Hepatocyte (in vitro differentiated cells): Measurements from ENCODE around the gene GABARAPL1. TPM values are rescaled to one million over a fixed set of nuclear protein-coding genes. Genes with fewer than 3 reads are reported as not detected.
A peak's percentile ranks its signal among the peaks of the same experiment; 100 is the strongest.

Experiments used
- DNase-seq: peaks from one replicate; pipeline ENCODE4 v3.0.0-alpha.2; 2016; ENCODE audit warnings: low spot score
- H2AFZ ChIP-seq: fragments of 200-600 bp; sonication (generic); 2 replicates; pipeline ENCODE4 v1.6.0; 2016; ENCODE audit warnings: antibody characterized with exemption, mild to moderate bottlenecking
- H3K27ac ChIP-seq: fragments of 200-600 bp; sonication (generic); 2 replicates; pipeline ENCODE4 v1.5.1; 2016; ENCODE audit warnings: mild to moderate bottlenecking
- H3K27me3 ChIP-seq: fragments of 200-600 bp; sonication (generic); 2 replicates; pipeline ENCODE4 v1.6.1; 2016
- H3K36me3 ChIP-seq: fragments of 200-600 bp; sonication (generic); replicated peaks from 2 replicates; pipeline ENCODE4 v1.5.1; 2016; ENCODE audit warnings: low read depth; ENCODE audit not compliant: insufficient read depth
- H3K4me1 ChIP-seq: fragments of 200-600 bp; sonication (generic); 2 replicates; pipeline ENCODE4 v1.5.1; 2016; ENCODE audit warnings: mild to moderate bottlenecking, moderate library complexity; ENCODE audit not compliant: insufficient read depth
- H3K4me2 ChIP-seq: fragments of 200-600 bp; sonication (generic); 2 replicates; pipeline ENCODE4 v1.6.0; 2016
- H3K4me3 ChIP-seq: fragments of 200-600 bp; sonication (generic); 2 replicates; pipeline ENCODE4 v1.5.1; 2016; ENCODE audit warnings: mild to moderate bottlenecking
- H3K79me2 ChIP-seq: fragments of 200-600 bp; sonication (generic); 2 replicates; pipeline ENCODE4 v1.6.0; 2017; ENCODE audit warnings: mild to moderate bottlenecking
- H3K9me2 ChIP-seq: fragments of 200-600 bp; sonication (generic); replicated peaks from 2 replicates; pipeline ENCODE4 v1.6.0; 2017; ENCODE audit warnings: mild to moderate bottlenecking; ENCODE audit not compliant: insufficient read depth
- H3K9me3 ChIP-seq: fragments of 200-600 bp; sonication (generic); 2 replicates; pipeline ENCODE4 v1.5.1; 2016; ENCODE audit warnings: low read depth, mild to moderate bottlenecking
- H4K20me1 ChIP-seq: fragments of 200-600 bp; sonication (generic); 2 replicates; pipeline ENCODE4 v1.6.0; 2016; ENCODE audit warnings: mild to moderate bottlenecking; ENCODE audit not compliant: insufficient read depth, poor library complexity, severe bottlenecking
- CTCF ChIP-seq: fragments of 200-600 bp; sonication (generic); IDR thresholded peaks from 2 replicates; pipeline ENCODE4 v1.5.1; 2016; ENCODE audit warnings: antibody characterized with exemption, mild to moderate bottlenecking; ENCODE audit not compliant: poor library complexity
- EZH2 ChIP-seq: fragments of 200-600 bp; sonication (generic); IDR thresholded peaks from 2 replicates; pipeline ENCODE4 v1.6.1; 2016; ENCODE audit warnings: antibody characterized with exemption, mild to moderate bottlenecking, borderline replicate concordance
- EZH2phosphoT487 ChIP-seq: fragments of 200-600 bp; sonication (generic); IDR thresholded peaks from one replicate; pipeline ENCODE4 v1.6.1; 2018; ENCODE audit warnings: antibody characterized with exemption, mild to moderate bottlenecking, low read depth, moderate library complexity; ENCODE audit not compliant: unreplicated experiment, severe bottlenecking
- WGBS: methylation state at CpG from one replicate; pipeline ENCODE4 v1.1.6; 2016; ENCODE audit warnings: low lambda C conversion rate; ENCODE audit errors: missing lambda C conversion rate; 5-methylcytosine and 5-hydroxymethylcytosine counted together
- polyA plus RNA-seq: library from polyadenylated mRNA; unstranded; fragments of >200 nt; fragmentation: Nextera tagmentation; extraction: Ambion mirVana; gene quantifications from 2 replicates; pipeline ENCODE4 v1.2.1, GENCODE V29; 2016
- total RNA-seq: library from RNA; depleted of rRNA; stranded (reverse); fragments of >200 nt; gene quantifications from 2 replicates; pipeline ENCODE4 v1.2.3, GENCODE V29; 2014

The GABARAPL1 gene
- total and polyA plus RNA-seq, 2 experiments from 2014 or later = 77.7 to 93.5 TPM

- no peak overlapping the region for H3K4me3 ChIP-seq
- no peaks in the 10 kb centered on the region for H3K79me2 ChIP-seq
- TF ChIP-seq EZH2phosphoT487 (no peak), EZH2 (no peak), CTCF (no peak)
- H3K4me2 ChIP-seq = peak overlapping the region; percentile 34
- H3K36me3 ChIP-seq = no peaks in the 10 kb centered on the region
- 58% methylated on average over 3 of the region's 3 CpGs for WGBS
- no peak overlapping the region for H2AFZ ChIP-seq
- no peaks in the 10 kb centered on the region for H3K27me3 ChIP-seq
- H3K9me2 ChIP-seq = no peaks in the 10 kb centered on the region
- H4K20me1 ChIP-seq = no peaks in the 10 kb centered on the region
- H3K27ac ChIP-seq = peak overlapping the region; percentile 41
- peaks cover 5% of the 10 kb centered on the region for H3K4me1 ChIP-seq
- H3K9me3 ChIP-seq = no peaks in the 10 kb centered on the region
- DNase-seq = no peak
Measured at GRCh38 chr12:10169104-10169503, 43.6 kb upstream of the GABARAPL1 start.

GRCh38 chr12:10170216-10170615 lies 42.5 kb upstream of the GABARAPL1 start:
- no peaks in the 10 kb centered on the region for H3K9me2 ChIP-seq
- H3K27ac ChIP-seq = no peak overlapping the region
- no peak overlapping the region for H3K4me3 ChIP-seq
- H3K36me3 ChIP-seq = no peaks in the 10 kb centered on the region
- no peak overlapping the region for H2AFZ ChIP-seq
- peaks cover 5% of the 10 kb centered on the region for H3K4me1 ChIP-seq
- H3K27me3 ChIP-seq = no peaks in the 10 kb centered on the region
- H3K9me3 ChIP-seq = no peaks in the 10 kb centered on the region
- H3K4me2 ChIP-seq = no peak overlapping the region
- 83% methylated on average over 5 of the region's 5 CpGs for WGBS
- no peak for DNase-seq
- H3K79me2 ChIP-seq = no peaks in the 10 kb centered on the region
- H4K20me1 ChIP-seq = no peaks in the 10 kb centered on the region
- no peak for TF ChIP-seq CTCF
- TF ChIP-seq EZH2 = no peak
- TF ChIP-seq EZH2phosphoT487 = no peak

- Histone ChIP-seq H3K27ac (no peak within 1 kb of the TSS), H3K9me3 (no peaks in the 10 kb centered on the region), H3K4me1 (peaks cover 5% of the 10 kb centered on the region), H3K9me2 (no peaks in the 10 kb centered on the region), H3K79me2 (no peaks in the 10 kb centered on the region), H3K36me3 (no peaks in the 10 kb centered on the region), H3K27me3 (no peaks in the 10 kb centered on the region), H3K4me2 (no peak within 1 kb of the TSS), H4K20me1 (no peaks in the 10 kb centered on the region), H3K4me3 (no peak within 1 kb of the TSS), H2AFZ (no peak within 1 kb of the TSS)
- WGBS = 71% methylated on average over 7 of the region's 7 CpGs
- no peak for TF ChIP-seq EZH2
- TF ChIP-seq CTCF = no peak
- TF ChIP-seq EZH2phosphoT487 = no peak
- DNase-seq = no peak
Measured at GRCh38 chr12:10171973-10172728, 40.5 kb upstream of the GABARAPL1 start, which contains the start of gene OLR1. TSS of gene OLR1 (minus strand) at chr12:10172132. CDS start at chr12:10172077, 55 bp downstream.
